Measurements from ENCODE around the gene NF2. TPM values are rescaled to one million over a fixed set of nuclear protein-coding genes. Genes with fewer than 3 reads are reported as not detected.
A peak's percentile ranks its signal among the peaks of the same experiment; 100 is the strongest.
"Not testable (repeated sequence)": the region's sequence is repeated elsewhere in the genome, so short reads cannot be mapped to it uniquely, and the experiment has no call there.

The NF2 gene
- total RNA-seq, 1 donor from 2014 or later, result 43.9 TPM

DNA sequence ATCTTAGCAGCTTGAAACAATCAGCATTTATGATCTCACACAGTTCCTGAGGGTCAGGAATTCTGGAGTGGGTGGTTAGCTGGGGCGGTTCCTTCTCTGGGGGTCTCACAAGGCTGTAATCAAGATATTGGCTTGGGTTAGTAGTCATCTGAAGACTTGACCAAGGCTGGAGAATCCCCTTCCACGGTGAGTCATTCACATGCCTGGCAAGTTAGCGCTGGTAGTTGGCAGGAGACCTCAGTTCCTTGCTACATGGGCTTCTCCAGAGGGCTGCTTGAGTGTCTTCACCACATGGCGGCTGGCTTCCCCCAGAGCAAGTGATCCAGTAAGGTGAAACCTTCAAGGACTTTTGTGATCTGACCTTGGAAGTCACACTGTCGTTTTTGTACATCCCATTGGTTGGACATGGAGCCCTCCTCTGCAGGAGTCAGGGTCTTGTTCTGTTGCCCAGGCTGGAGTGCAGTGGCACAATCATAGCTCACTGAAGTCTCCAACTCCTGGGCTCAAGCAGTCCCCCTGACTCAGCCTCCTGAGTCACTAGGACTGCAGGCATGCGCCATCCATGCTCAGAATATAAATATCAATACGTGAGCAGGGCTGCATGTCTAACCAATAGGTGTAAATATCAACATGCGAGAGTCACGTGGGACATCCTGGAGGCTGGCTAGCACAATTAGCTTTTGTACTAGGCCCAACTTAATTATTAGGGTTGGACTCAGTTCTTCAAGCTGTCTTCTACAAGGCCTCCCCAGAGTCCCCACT lies 15.3 kb upstream of the NF2 start:
- Histone ChIP-seq H3K27ac (no peak overlapping the region), H3K4me3 (no peak overlapping the region), H3K36me3 (no peaks in the 10 kb centered on the region), H3K27me3 (no peaks in the 10 kb centered on the region), H3K4me1 (no peaks in the 10 kb centered on the region), H3K9me3 (no peaks in the 10 kb centered on the region)
- intact Hi-C loops (cut with DNase I), result no loop called here
- no peak for DNase-seq
- TF ChIP-seq, protein P1, sequence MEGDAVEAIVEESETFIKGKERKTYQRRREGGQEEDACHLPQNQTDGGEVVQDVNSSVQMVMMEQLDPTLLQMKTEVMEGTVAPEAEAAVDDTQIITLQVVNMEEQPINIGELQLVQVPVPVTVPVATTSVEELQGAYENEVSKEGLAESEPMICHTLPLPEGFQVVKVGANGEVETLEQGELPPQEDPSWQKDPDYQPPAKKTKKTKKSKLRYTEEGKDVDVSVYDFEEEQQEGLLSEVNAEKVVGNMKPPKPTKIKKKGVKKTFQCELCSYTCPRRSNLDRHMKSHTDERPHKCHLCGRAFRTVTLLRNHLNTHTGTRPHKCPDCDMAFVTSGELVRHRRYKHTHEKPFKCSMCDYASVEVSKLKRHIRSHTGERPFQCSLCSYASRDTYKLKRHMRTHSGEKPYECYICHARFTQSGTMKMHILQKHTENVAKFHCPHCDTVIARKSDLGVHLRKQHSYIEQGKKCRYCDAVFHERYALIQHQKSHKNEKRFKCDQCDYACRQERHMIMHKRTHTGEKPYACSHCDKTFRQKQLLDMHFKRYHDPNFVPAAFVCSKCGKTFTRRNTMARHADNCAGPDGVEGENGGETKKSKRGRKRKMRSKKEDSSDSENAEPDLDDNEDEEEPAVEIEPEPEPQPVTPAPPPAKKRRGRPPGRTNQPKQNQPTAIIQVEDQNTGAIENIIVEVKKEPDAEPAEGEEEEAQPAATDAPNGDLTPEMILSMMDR (IDR thresholded peaks at IDR 0.05), result no peak
- ATAC-seq, result no peak

DNA sequence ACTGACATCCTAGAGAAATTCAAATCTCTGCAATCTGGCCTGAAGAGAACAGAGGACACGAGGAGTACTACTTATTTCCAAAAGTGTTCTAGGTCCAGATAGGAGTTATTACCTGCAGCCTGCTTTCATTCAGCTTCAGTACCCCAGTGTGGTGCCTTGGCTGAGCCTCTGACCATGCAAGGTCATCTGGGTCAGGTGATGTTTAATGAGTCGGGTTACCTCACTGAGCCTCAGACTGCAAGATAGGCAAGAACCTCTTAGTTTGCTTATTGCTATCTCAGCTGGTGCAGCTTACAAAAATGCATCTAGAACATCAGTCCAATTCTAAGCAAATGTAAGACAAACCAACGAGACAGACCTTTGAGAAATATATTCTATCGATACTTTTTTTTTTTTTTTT lies 9.5 kb upstream of the NF2 start:
- H3K9me3 ChIP-seq, result no peaks in the 10 kb centered on the region
- H3K27ac ChIP-seq, result no peak overlapping the region
- DNase-seq (no peak), ATAC-seq (no peak)
- no peaks in the 10 kb centered on the region for H3K4me1 ChIP-seq
- H3K4me3 ChIP-seq, result no peak overlapping the region
- TF ChIP-seq, protein P1 (IDR thresholded peaks at IDR 0.05), result no peak
- no peaks in the 10 kb centered on the region for H3K36me3 ChIP-seq
- no peaks in the 10 kb centered on the region for H3K27me3 ChIP-seq
- intact Hi-C loops (cut with DNase I), result no loop called here

DNA sequence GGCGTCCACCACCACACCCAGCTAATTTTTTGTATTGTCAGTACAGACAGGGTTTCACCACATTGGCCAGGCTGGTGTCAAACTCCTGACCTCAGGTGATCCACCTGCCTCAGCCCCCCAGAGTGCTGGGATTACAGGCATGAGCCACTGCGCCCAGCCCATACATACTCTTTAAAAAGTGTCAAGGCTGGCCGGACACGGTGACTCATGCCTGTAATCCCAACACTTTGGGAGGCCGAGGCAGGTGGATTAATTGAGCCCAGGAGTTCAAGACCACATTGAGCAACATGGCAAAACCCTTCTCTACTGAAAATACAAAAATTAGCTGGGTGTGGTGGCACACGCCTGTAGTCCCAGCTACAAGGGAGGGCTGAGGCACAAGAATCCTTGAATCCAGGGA lies 9.0 kb upstream of the NF2 start:
- H3K4me3 ChIP-seq; H3K9me3 ChIP-seq; H3K4me1 ChIP-seq; H3K27me3 ChIP-seq; ATAC-seq; intact Hi-C loops (cut with DNase I); H3K27ac ChIP-seq; DNase-seq; H3K36me3 ChIP-seq: not testable (repeated sequence)

DNA sequence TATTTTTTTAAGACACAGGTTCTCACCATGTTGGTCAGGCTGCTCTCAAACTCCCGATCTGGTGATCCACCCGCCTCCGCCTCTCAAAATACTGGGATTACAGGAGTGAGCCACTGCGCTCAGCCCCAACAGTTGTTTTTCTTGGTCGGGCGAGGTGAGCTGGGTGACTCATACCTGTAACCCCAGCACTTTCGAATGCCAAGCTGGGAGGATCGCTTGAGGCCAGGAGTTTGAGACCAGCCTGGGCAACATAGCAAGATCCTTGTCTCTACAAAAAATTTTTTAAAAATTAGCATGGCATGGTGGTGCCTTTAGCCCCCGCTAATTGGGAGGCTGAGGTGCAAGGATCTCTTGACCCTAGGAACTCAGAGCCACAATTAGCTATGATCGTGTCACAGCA lies 7.0 kb upstream of the NF2 start:
- DNase-seq, result no peak
- Histone ChIP-seq H3K36me3 (no peaks in the 10 kb centered on the region), H3K9me3 (no peaks in the 10 kb centered on the region), H3K27me3 (no peaks in the 10 kb centered on the region), H3K27ac (peak overlapping the region; percentile 11), H3K4me3 (peak overlapping the region; percentile 41), H3K4me1 (no peaks in the 10 kb centered on the region)
- TF ChIP-seq, protein P1 (IDR thresholded peaks at IDR 0.05), result no peak
- no peak for ATAC-seq
- intact Hi-C loops (cut with DNase I), result no loop called here

DNA sequence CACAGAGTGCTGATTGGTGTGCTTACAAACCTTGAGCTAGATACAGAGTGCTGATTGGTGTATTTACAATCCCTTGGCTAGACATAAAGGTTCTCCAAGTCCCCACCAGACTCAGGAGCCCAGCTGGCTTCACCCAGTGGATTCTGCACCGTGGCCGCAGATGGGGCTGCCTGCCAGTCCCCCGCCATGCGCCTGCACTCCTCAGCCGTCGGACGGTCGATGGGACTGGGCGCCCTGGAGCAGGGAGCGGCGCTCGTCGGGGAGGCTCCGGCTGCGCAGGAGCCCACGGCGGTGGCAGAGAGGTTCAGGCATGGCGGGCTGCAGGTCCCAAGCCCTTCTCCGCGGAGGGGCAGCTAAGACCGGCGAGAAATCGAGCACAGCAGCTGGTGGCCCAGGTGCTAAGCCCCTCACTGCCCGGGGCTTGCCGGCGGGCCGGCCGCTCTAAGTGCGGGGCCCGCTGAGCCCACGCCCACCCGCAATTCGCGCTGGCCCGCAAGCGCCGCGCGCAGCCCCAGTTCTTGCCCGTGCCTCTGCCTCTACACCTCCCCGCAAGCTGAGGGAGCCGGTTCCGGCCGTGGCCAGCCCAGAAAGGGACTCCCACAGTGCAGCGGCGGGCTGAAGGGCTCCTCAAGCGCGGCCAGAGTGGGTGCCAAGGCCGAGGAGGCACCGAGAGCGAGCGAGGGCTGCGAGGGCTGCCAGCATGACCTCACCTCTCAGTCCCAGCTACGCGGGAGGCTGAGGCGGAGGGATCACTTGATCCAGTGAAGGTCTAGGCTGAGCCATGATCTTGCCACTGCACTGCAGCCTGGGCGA lies 5.4 kb upstream of the NF2 start:
- ATAC-seq; intact Hi-C loops (cut with DNase I); H3K9me3 ChIP-seq; H3K4me1 ChIP-seq; H3K27ac ChIP-seq; DNase-seq; H3K4me3 ChIP-seq; H3K36me3 ChIP-seq; H3K27me3 ChIP-seq: not testable (repeated sequence)

DNA sequence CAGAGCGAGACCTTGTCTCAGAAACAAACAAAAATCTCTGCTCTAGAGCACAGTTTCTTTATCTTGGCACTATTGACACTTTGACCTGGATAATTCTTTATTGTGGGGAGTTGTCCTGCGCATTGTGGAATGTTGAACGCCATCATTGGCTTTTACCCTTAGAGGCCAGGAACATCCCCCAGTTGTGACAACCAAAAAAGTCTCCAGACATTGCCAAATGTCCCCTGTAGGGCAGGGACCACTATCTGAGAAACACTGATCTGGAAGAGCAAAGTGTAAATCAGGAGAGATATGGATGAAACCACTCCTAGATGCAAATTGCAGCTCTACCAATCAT lies 4.8 kb upstream of the NF2 start:
- intact Hi-C loops (cut with DNase I), result no loop called here
- H3K27ac ChIP-seq, result no peak overlapping the region
- H3K36me3 ChIP-seq, result no peaks in the 10 kb centered on the region
- TF ChIP-seq, protein P1 (IDR thresholded peaks at IDR 0.05), result no peak
- no peaks in the 10 kb centered on the region for H3K27me3 ChIP-seq
- ATAC-seq, result no peak
- H3K9me3 ChIP-seq, result no peaks in the 10 kb centered on the region
- DNase-seq, result no peak
- no peak overlapping the region for H3K4me3 ChIP-seq
- H3K4me1 ChIP-seq, result no peaks in the 10 kb centered on the region
